C4-2B (cell line): ENCODE measurements around the gene MAML3.

Experiments used
- H3K27ac ChIP-seq: fragments of 450-650 bp; 2 replicates; pipeline ENCODE4 v1.5.1; 2017
- ZFX ChIP-seq: fragments of 450-650 bp; IDR thresholded peaks from 2 replicates; pipeline ENCODE4 v1.6.1; 2017
- TF ChIP-seq, protein P1 (sequence below): fragments of 450-650 bp; conservative IDR thresholded peaks from 2 replicates; pipeline ENCODE4 v1.5.1; 2017; ENCODE audit warnings: mild to moderate bottlenecking

Gene MAML3

DNA sequence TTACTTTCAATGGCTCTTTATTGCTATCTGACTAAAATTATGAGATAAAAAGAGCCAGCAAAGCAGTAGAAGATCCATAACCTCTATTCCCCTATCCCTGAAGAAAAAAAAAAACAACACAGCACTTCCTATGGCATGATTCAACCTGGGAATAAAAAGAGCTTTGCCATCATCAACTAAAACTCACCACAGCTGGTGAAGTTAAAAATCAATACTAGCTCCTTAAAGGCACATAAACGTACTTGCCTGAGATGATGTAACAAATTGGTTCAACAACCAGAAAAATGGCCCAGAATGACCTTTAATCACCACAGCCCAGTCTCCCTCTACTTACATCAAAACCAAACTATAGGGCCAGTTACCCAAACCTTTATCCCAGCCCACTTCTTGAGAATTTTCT, 153.8 kb downstream of the MAML3 start:
- TF ChIP-seq ZFX = no peak
- TF ChIP-seq, protein P1, sequence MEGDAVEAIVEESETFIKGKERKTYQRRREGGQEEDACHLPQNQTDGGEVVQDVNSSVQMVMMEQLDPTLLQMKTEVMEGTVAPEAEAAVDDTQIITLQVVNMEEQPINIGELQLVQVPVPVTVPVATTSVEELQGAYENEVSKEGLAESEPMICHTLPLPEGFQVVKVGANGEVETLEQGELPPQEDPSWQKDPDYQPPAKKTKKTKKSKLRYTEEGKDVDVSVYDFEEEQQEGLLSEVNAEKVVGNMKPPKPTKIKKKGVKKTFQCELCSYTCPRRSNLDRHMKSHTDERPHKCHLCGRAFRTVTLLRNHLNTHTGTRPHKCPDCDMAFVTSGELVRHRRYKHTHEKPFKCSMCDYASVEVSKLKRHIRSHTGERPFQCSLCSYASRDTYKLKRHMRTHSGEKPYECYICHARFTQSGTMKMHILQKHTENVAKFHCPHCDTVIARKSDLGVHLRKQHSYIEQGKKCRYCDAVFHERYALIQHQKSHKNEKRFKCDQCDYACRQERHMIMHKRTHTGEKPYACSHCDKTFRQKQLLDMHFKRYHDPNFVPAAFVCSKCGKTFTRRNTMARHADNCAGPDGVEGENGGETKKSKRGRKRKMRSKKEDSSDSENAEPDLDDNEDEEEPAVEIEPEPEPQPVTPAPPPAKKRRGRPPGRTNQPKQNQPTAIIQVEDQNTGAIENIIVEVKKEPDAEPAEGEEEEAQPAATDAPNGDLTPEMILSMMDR = no peak
- no peak overlapping the region for H3K27ac ChIP-seq

DNA sequence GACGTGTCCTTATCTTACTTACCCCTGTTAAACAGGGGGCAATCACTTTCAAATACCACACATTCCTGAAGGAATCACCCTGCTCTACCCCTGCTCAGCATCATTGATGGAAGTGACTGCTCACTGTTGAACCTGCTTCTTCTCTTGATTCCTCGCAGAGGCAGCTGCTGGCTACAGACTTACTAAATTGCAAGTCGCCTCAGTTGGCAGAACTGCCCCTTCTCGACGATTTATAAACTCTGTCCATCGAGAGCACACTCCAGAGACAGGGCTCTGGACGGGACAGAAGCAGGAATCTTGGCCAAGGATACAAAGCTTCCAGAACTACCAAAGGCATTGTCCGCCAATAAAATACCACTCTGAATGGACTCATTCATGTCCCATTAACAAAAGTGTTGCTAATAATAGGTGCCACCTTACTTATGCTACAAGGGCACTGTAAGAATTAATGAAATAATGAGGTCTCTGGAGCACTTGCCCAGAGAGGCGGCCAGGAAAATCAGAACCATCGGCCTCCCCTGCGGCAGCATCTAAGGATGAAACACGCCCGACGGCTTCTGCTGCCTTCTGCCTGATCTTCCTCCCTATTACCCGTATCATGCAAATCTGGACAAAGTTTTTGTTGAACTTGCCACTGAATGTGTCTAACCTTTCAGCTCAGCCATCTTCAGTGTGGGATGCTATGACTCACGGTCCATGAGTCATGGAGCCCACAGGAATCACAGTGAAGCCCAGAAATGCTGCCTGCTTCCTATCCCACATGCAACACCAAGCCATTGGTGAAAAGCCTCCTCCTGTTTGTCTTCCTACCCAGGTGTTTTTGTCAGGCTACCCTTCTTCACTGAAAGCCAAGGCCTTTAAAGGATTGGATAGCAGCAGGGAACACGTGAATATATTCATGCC, 164.9 kb downstream of the MAML3 start:
- TF ChIP-seq, protein P1 = no peak
- no peak for TF ChIP-seq ZFX
- no peak overlapping the region for H3K27ac ChIP-seq

DNA sequence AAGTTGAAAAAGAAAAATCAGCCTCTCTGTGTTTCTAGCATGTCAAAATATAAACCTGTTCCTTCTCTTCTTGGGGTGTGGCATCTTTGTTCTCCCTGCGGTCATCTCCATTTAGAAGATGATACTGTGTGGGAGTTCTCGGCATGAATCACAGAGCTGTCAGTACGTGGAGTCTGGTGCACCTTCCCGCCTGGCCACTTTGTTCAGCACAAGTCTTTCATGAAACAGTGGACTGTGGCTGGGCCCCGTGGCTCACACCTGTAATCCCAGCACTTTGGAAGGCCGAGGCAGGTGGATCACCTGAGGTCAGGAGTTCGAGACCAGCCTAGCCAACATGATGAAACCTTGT, 166.5 kb downstream of the MAML3 start:
- TF ChIP-seq, protein P1 = no peak
- no peak for TF ChIP-seq ZFX
- peak overlapping the region; percentile 56 for H3K27ac ChIP-seq

DNA sequence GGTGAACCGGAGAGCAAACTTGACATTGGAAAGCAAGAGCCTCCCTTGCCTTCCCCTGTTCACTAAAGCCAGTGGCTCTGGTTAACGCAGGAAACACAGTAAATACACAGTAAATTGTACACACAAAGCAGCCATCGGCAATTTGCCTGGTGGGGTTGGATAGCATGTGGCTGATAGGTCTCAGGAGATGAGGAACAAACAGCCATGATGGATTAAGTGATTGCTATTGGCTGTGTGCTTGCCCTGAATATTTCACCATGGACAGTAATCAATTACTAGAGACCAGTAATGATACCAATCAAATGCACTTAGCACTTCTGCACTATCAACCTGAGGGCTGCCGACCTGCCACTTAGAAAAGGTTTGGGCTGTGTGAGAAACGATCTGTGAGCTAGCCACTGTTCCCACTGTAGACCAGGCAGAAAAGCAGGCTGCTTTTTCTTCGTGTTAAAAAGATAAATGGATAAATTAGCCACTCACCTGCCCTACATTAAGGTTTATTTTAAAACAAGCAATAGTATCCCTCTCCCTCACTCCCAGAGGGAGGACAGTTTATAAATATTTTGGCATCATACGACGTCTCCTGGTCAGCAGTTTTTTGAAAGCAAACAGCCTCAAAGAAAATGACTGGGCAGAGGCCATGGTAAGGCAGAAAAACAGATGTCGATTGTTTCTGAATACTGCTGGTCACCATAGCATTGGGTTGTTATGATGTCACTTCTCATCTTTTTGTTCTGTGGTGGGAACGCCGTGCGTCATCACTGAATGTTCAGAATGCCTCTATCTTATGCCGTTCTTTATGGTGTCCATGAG, 167.1 kb downstream of the MAML3 start:
- no peak for TF ChIP-seq ZFX
- TF ChIP-seq, protein P1 = no peak
- peak overlapping the region; percentile 56 for H3K27ac ChIP-seq

DNA sequence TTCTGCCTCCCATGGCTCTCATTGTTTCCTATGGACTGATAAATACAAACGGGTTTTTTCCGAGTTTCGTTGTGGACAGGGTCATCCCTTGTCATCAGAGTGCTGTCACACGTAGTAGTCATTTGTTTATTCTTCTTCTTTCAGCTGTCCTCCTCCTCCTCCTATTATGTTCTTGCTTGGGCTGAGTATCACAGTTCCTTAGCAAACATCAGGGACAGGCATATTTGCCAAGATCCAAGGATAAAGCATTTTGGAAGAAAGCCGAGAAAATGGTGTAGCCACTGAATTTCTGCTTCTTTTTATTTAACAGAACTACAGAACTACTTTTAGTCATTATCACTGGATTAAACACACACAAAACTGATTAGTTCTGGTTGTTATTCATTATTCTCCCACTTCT, 167.9 kb downstream of the MAML3 start:
- TF ChIP-seq, protein P1 = no peak
- no peak for TF ChIP-seq ZFX
- peak overlapping the region; percentile 55; the same call in 1 of the 2 replicates for H3K27ac ChIP-seq

DNA sequence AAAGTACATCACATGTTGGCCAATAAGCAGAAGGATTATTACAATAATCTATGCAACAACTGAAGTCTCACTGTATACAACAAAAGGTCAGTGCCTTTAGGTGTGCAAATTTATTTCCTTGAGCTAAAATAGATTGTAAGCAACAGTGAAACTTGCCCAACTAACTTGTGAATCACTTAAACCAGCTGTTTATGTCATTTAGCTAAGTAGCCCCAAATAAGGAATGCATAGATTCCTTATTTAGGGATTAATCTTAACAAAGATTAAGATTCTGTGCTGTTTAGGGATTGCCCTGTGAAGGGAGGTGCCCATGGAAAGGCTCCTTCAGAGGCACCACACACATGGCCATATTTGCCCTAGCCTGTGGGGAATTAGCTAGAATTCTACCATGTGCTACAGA, 168.6 kb downstream of the MAML3 start:
- TF ChIP-seq, protein P1 = no peak
- no peak for TF ChIP-seq ZFX
- H3K27ac ChIP-seq = peak overlapping the region; percentile 55; the same call in 1 of the 2 replicates

DNA sequence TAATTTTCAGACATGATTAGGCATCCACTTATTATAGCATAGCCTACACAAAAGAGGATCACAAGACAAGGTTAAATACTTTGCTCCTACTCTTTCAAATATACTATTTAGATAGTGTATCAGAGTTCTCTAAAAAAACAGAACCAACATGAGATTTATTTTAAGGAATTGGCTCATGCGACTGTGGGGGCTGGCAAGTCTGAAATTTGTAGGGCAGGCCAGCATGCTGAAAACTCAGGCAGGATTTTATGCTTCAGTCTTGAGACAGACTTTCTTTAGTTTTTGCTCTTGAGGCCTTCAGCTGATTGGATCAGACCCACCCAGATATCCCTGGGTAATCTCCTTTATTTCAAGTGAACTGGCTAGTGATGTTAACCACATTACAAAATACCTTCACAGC, 169.5 kb downstream of the MAML3 start:
- no peak overlapping the region for H3K27ac ChIP-seq
- TF ChIP-seq, protein P1 = no peak
- no peak for TF ChIP-seq ZFX
